Jurkat, Clone E6-1 (cell line): ENCODE measurements around the gene KLK11. TPM values are rescaled to one million over a fixed set of nuclear protein-coding genes. Genes with fewer than 3 reads are reported as not detected.

Experiments used
- DNase-seq: peaks from one replicate; pipeline ENCODE4 v3.0.0-alpha.2; 2011; ENCODE audit warnings: low read depth, low spot score
- H3K4me3 ChIP-seq: 2 replicates; pipeline ENCODE4 v1.5.1; 2011; ENCODE audit warnings: mild to moderate bottlenecking, low read length, control low read depth, moderate library complexity
- polyA plus RNA-seq: library from polyadenylated mRNA; unstranded; fragments of >200 nt; gene quantifications from one replicate; pipeline ENCODE4 v1.2.1, GENCODE V29; 2012; ENCODE audit warnings: missing spikeins; ENCODE audit not compliant: insufficient read length, insufficient read depth

KLK11 gene, protein sequence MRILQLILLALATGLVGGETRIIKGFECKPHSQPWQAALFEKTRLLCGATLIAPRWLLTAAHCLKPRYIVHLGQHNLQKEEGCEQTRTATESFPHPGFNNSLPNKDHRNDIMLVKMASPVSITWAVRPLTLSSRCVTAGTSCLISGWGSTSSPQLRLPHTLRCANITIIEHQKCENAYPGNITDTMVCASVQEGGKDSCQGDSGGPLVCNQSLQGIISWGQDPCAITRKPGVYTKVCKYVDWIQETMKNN
- polyA plus RNA-seq: not detected

DNA sequence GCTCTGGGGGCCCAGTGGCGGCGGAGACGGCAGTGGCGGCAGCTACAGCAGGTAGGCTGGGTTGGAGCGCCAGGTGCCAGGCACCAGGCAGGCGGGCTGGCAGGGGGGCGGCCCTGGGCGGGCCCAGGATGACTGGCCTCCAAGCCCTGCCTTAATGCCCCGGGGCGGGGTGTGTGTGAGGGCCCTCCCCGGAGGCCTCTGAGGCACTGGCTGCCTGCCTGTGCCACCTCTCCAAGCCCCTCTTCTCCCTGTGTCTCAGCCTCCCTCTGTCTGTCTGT, at the start of gene KLK11:
Gene KLK11, minus strand, starts transcription at position 63 of the 278 bp plus-strand sequence. CDS start 985 bp downstream, outside the sequence.
- no peak for DNase-seq
- H3K4me3 ChIP-seq: no peak within 1 kb of the TSS

DNA sequence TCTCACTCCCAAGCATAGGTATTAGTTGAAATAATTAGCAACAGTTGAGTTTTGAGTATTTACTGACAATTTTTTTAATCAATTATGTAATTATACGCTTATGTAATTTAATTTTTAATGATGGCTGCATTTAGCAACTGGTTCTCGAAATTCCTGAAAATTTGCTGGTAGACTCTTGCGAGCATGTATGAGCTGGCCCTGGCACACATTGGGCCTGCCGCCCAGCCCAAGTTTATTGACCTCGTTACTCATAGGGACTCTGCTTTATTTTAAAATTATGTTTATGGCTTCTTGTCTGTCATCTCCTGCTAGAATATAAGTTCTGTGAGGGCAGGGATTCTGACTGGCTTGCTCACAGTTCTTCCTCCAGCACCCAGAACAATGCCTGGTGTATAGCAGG, 49.6 kb upstream of the KLK11 start:
- no peak for DNase-seq
- no peak overlapping the region for H3K4me3 ChIP-seq

DNA sequence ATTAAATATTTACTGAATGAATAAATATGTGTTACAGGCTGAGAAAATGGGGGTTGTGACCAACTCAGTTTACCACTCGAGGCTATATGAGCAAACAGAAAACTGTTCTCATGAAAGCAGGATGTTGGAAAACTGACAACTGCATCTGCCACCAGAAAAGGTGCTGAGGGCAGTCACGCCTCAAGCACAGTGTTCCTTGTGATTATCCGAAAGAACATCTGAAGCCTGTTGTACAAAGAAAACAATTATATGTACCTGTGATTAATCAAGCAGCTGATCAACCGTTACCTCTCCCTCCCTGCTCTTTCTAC, 44.6 kb upstream of the KLK11 start:
- H3K4me3 ChIP-seq: no peak overlapping the region
- DNase-seq: no peak

DNA sequence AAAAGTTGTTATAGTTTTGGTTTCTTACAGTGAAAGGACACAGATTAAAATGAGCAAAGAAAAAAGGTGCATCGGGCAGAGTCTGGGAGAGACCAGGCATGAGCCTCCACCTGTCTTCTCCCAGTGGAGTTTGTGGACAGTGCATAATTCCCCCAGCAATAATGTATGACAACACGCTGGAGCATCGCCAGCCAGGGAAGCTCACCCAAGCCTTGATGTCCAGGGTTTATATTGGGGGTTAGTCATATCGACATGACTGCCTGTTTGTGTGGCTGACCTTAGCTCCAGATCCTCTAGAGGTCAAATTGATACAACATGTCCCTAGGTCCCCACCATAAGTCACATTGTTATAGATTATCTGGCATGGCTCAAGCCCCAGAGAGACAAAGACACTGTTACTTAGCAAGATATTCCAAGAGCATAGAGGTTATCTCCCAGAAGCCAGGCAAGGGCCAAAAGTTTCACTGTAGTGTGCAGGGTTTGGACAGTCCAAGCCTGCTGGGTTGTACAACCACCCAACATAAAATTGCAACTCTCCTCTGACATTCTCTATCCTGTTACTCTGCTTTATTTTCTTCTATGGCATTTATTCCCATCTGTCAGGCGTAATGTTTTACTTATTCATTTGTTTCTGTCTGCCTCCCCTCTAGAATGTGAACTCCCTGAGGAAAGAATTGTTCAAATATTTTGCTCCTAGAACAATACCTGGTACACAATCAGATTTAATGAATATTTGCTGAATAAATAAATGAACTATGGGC, 44.1 kb upstream of the KLK11 start:
- DNase-seq: no peak
- H3K4me3 ChIP-seq: no peak overlapping the region

DNA sequence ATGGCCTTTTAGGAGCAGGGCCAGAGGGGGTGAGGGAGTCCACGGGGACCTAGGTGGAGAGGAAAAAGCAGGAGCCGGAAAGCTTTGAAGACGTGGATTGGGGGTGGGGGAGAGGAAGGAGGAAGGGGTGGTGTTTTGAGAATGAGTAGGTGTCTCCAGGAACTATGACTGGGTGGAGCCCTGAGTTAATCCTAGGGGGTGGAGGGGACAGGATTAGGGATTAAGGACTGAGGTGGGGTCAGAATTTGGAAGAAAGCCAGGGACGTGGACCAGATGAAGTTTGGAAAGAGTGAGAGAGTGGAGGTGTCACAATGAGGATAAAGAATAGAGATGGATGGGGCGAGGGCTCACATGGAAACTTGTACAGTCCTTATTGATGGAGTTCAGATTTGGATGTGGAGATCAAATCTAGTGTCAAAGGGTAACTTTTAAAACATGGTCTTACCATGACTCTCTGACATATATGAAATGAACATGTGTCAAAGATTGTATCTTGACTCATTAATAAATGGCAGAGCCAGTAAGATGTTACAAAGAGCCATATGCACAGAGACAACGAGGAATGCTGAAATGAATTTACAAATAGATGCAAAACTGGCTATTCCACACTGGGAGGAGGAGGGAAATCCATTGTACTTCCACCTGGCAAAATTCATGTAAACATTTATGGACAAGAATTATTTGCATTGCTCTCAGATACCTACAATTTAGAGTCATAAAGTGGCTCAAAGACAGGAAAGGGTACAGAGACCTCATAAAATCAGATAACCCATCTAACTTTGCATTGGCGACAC, 40.2 kb upstream of the KLK11 start:
- H3K4me3 ChIP-seq: no peak overlapping the region
- DNase-seq: no peak

DNA sequence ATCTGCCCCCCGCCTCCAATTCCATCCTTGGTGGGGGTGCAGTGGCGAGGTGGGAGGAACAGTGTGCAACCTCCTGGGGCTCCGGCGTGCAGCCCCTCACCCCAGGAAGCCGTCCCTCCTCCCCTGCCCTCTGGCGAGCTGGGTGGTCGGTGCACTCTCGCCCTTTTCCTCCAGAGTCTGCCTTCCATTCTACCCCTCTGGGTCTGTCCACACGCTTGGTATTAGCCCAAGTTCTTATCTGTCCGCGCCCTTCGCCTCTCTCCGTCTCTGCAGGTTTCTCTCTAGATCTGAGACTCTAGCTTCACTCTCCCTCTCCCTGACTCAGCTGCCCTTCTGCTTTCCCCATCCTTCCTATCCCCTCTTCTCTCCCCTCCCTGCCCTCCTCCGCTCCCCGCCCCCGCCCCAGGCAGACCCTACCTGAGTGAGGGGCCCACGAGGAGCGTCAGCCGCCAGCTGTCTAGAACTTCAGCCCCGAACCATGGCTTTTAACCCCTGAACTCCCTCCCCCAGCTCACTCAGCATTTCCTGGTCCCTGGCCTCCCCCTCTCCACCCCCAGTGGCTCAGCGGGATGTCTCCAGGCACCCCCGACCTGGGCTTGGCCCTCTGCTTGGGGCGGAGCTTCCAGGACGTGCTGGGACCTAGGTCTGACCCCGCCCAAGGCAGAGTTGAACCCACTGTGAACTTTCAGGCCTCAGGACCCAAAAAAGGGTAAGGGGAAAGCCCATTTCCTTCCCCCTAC, 39.0 kb upstream of the KLK11 start:
- DNase-seq: no peak
- H3K4me3 ChIP-seq: peak overlapping the region; percentile 39

DNA sequence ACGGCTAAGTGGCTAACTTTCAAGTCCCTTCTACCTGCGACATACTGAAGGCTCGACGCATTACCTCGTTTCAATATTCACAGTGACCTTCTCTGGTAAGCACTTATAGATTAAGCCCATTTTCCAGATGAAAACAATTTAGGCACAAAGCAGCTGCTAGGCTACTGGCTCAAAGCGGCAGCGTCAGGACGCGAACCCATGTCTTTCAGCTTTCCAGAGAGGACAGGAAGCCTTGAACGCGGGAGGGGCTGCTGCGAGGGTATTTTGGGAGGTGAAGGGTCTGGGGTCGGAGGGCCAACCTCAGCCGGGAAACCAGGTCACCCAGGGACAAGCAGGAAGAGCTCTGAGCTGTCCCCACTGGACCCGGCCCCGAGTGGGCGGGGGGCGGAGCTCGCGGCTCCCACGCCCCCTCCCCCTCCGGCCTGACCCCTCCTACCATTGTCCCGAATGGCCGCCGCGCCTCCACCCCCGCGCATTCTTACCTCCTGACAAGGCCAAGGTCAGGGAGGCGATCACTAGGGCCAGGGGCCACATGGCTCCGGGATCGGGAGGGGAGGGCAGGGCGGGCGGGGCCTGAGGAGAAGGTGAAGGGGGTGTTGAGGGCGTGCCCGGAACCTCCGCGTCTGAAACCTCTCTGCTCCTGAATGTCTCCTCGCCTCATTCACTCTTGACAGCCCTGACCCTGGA, 38.3 kb upstream of the KLK11 start, which contains the start of gene KLK13:
Gene KLK13, minus strand, starts transcription at position 559 of the 687 bp plus-strand sequence. Its CDS starts 25 bp downstream, at position 534.
- DNase-seq: no peak
- peak within 1 kb of the TSS; percentile 39 for H3K4me3 ChIP-seq

DNA sequence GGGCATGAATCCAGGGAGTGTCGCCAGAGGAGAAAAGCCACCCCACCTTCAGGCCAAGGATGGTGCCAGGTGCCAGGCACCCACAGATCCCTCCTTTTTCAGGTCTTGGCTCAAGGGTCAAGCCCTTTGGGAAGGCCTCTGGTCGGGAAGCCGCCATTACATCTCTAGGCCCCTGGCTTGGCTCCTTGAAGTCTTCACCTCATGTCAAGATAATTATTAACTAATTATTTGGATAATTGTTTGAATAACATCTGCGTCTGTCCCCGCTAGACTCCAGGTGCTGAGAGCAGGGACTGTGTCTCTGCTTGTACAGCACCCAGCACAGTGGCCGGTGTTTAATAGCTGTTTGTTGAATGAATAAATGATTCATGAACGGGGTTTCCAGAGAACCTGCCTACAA, 37.2 kb upstream of the KLK11 start:
- no peak for DNase-seq

DNA sequence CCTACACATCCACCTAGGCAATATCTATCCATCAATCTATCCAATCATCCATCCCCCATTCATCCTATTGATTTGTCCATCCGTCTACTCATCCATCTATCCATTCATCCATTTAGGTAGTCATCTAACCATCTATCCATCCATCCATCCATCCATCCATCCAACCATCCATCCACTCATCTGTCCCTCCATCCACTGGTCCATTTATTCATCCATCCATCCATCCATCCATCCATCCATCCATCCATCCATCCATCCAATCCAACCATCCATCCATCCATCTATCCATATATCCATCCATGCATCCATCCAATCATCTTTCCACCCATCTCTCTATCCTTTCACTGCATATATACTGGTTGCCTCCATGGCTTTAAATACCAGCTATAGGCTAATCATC, 34.6 kb upstream of the KLK11 start:
- no peak overlapping the region for H3K4me3 ChIP-seq
- DNase-seq: no peak

More for the DNA sequence above, 37.2 kb upstream of the KLK11 start:
- H3K4me3 ChIP-seq: no peak overlapping the region

DNA sequence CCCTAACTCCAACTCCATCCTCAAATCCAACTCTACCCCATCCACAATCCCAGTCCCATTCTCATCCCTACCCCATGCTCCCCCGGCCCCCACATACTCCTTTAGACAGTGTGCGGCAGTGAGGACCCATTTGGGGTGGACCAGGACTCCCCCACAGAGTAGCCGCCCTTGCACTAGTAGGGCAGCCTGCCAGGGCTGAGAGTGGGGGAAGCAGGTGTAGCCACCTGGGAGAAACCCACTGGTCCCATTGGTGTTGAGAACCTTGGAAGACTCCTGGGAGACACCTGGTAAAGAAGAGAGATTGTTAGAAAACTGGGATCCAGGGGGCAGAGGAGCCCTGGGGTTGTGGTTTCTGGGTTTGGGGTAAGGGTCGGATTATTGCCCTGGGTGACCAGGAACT, 33.9 kb upstream of the KLK11 start:
- no peak overlapping the region for H3K4me3 ChIP-seq
- DNase-seq: no peak

DNA sequence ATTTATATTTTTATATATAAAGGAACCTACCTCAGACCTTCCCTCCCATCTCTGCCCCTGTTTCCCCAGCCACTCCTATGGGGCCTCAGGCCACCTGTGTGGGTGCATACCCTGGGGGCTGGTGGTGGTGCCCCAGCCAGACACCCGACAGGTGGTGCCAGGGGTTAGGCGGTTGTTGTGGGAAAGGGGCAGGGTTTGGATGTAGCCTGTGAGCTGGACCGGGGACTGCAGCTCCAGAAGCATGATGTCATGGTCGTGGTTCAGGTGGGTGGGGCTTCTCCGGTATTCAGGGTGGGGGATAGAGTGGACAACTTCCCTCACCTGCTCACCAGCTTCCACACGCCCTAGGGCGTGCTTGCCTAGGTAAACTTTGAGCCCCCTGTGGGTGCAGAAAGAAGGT, 33.3 kb upstream of the KLK11 start:
- no peak overlapping the region for H3K4me3 ChIP-seq
- no peak for DNase-seq

DNA sequence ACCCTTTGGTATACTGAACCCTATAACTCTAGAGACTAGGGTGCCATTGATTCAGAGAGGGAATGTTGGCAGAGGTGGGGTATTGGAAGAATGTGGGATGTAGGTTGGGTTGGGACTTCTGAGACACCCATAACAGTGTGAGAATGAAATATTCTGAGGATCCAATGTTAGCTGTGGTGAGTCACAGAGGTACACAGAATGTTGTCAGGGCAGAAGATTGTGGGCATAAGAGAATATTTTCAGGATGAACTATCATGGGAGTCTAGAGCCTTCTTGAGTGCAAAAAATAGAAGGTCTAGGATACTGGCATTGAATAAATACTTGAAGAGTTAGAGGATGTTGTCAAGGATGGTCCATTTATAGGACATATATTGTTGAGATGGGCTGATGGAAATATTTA, 29.4 kb upstream of the KLK11 start:
- DNase-seq: no peak
- no peak overlapping the region for H3K4me3 ChIP-seq

DNA sequence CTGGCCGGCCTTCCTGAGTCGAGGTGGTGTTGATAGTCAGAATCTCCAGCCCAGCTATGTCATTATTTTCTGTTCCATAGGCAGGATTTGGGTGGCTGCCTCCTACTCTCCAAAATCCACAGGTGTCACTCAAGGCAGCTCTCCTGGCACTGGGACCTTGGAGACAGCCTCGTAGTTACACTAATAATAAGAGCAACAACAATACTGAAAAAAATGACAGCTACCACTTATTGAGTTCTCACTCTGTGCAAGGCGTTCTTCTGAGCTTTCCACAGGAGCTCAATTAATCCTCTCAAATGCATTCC, 20.6 kb upstream of the KLK11 start:
- no peak overlapping the region for H3K4me3 ChIP-seq
- no peak for DNase-seq

DNA sequence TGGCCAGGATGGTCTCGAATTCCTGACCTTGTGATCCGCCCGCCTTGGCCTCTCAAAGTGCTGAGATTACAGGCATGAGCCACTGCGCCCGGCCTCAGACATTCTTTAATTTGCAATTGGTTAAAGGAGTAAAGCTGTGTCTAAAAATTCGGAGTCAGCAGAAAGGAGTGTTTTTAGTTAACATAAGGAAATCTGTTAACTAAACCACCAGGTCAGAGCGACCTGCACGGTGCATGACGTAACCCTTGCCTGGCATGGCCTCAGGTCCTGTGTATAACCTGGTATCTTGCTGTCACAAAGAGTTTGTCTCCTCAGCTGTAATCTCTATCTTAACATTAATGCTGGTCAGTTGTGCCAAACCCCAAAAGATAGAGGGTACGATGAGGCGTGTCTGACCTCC, 17.9 kb upstream of the KLK11 start:
- no peak overlapping the region for H3K4me3 ChIP-seq
- DNase-seq: no peak

DNA sequence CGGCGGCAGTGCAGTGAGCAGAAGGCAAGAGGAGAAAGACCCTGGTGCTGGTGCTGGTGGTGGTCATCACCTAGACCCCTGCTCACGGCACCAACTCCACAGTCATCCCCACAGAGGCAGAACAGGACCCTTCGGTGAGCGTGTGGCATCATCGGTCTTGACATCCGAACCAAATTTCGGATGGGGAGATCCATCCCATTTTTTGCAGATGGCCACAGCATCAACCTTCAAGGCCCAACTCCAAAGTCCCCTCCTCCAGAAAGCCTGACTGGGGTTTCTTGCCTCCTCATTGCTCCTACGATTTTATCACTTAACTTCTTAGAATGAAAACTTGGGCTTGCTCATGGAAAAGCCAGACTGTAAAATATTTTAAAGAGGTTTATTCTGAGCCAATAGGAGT, 17.1 kb upstream of the KLK11 start:
- no peak for DNase-seq
- no peak overlapping the region for H3K4me3 ChIP-seq

DNA sequence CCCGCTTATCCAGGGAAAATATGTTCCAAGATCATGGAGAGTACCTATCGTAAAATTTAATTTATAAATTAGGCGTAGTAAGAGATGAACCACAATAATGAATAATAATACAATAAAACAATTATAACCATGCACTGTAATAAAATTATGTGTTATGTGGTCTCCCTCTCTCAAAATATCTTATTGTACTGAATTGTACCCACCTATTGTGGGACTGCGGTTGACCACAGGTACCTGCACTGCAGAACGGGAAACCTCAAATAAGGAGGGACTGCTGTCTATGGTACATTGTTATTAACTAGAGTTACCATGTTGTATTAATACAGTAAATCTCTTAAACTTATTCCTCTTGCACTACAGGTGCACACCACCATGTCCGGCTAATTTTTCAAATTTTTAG, 13.7 kb upstream of the KLK11 start:
- no peak overlapping the region for H3K4me3 ChIP-seq
- peak; percentile 49 for DNase-seq

DNA sequence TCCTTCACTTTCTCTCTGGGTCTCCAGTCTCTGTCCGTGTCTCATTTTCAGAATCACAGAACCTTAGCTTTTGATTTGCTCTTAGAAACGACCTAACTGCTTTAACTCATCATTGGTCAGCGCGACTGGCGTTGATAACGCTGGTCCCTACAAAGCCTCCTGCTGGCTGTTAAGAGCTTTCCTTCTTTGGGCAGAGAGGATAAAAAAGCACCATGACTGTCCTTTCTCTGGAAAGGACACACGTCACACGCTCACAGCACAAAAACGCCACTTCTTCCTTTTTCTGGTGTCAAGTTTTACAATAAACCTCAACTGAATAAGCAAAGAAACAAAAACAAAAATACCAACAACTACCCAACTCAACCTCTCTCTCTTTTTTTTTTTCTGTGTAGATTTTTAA, 10.1 kb upstream of the KLK11 start:
- DNase-seq: no peak
- no peak overlapping the region for H3K4me3 ChIP-seq

DNA sequence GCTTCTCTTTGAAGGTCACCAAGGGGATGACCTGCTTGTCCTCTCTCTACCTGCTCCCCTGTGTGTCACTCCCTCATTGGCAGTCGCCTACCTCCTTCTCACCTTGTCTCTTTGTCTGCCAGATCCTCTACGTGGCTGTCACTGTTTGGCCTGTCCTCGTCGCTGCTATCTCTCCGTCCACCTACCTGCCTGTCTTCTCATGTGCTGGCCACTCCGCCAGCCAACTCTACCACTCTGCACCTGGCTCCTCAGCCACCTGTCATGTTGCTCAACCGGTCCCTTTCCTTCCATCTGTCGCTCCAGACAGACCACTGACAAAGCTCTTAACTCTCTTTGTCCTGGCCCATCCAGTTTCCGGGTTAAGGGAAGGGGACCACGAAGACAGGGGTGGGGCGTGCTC, 8.3 kb upstream of the KLK11 start, which contains the start of gene KLK12:
Gene KLK12, minus strand, starts transcription at position 299 of the 400 bp plus-strand sequence. CDS start 381 bp downstream, outside the sequence.
- DNase-seq: no peak
- no peak within 1 kb of the TSS for H3K4me3 ChIP-seq

DNA sequence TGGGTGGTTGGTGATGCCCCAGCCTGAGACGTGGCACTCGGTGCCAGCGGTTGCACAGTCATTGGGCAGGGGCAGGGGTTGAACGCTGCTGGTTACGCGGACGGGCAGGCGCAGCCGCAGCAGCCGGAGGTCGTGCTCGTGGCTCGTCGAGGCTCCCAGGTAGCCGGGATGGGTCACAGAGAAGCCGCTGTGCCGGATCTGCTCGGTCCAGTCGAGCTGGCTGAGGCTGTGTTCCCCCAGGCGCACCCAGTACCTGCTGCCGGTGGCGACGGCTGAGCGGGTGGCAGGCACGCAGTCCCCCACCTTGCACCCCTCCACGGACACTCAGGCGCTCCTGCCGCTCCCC, 5.4 kb upstream of the KLK11 start:
- no peak for DNase-seq

More for the DNA sequence above, 5.4 kb upstream of the KLK11 start:
- no peak overlapping the region for H3K4me3 ChIP-seq
